HG03354 (cell line): ENCODE results near the gene SGSM2.

Source experiments
- ATAC-seq: cut with Tn5 transposase; IDR thresholded peaks from one replicate; pipeline ENCODE4 v1.9.1; 2021; ENCODE audit warnings: mild to moderate bottlenecking; ENCODE audit not compliant: unreplicated experiment, poor library complexity, severe bottlenecking

SGSM2 gene

DNA sequence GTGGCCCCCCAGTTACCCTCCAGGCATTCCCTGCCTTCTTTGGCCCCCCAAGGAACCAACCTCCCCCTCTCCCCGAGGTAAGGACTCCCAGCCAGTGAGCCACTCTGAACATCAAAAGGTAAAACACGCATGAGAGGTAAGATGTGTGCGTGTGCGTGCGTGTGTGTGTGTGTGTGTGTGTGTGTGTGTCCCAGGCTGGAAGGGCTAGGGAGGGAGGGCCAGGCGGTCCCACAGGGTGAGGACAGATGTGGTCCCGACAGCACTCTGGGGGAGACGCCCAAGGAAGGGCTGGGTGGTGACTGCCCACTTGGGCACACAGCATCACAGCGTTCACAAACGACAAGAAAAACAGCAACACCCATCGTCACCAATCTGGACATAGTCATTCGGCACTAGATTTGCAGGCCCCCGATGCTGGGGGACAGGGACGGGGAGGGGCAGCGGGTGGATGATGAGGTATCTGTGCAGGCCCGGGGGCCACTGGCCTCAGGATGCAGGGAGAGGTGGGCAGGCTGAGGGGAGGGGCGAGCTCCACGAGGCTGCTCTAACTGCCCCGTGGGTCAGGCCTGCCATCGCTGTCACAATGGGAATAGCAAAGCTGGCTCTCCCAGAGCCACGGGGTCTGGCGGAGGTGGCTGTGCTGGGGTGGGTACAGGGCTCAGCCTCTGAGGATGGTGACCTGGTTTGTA is 47.3 kb downstream of the SGSM2 start:
- ATAC-seq: no peak

DNA sequence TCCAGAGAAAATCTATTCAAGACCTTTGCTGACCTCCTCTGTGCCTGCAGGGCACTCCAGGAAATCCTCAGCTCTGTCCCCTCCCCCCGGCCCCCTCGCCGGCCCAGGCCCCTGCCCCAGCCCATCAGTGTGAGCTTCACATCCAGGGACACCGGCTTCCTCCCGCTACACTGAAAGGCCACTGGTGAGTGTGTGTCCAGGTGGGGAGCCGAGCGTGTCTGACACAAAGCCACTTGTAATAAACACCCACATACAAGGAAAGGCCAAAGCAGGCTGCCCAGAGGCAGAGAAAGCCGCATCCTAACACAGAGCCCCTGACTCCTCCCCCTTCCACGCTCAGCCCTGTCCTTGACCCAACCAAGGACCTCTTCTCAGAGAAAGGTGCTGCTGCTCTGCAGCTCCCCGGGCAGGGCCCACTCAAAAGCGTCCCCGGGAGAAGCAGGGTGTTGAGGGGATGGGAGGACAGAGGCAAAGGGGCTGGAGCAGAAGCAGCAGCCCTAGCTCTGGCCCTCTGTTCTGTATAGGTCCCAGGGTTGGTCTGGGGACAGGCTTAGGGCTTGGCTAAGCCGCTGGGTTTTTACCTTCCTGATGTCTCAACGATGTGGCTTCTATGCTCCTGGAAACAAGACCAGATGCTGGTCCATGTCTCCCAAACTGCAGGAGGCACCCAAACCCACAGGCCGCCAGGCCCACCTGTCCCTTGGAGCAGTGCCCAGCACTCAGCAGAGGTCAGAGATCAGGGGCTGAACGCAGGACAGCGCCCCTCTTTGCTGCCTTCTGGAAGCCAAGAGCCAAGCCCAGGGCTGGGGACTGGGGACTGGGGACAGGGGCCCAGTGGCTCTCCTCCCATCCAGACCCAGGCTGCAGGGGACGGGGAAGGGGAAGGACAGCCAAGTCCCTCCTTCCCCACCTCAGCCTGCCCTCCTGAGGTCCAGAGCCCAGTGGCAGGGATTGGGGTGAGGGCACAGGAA is 48.2 kb downstream of the SGSM2 start:
- no peak for ATAC-seq

DNA sequence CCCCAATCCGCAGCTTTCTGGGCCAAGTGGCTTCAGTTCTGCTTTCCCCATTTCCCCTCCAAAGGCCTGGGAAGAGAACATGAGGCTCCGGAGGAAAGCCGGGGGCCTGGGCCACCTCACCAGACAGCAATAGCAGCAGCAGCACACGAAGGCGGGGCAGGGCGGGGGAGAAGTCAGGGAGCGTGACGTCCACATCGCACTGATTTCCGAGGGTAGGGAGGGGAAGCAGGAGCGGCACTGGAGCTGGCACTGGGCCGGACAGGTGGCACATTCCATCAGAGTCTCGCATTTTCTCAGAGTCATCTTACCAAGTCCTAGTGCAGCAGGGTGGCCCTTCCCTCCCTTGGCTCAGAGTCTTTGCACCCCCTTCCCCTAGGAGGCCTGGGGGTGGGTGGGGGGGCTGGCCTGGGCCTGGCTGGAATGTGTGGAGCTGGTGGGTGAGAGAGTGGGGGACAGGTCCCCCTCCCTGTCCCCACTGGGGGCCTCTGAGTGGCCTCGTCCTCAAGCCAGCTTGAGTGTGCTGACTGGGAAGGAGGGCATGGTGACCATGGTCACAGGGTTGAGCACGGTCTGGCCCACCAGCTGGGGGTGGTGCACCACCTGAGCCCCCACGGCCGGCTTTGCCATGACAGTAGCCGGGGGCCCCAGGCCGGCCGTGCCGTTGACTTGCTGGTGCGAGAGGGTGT is 49.2 kb downstream of the SGSM2 start:
- no peak for ATAC-seq

DNA sequence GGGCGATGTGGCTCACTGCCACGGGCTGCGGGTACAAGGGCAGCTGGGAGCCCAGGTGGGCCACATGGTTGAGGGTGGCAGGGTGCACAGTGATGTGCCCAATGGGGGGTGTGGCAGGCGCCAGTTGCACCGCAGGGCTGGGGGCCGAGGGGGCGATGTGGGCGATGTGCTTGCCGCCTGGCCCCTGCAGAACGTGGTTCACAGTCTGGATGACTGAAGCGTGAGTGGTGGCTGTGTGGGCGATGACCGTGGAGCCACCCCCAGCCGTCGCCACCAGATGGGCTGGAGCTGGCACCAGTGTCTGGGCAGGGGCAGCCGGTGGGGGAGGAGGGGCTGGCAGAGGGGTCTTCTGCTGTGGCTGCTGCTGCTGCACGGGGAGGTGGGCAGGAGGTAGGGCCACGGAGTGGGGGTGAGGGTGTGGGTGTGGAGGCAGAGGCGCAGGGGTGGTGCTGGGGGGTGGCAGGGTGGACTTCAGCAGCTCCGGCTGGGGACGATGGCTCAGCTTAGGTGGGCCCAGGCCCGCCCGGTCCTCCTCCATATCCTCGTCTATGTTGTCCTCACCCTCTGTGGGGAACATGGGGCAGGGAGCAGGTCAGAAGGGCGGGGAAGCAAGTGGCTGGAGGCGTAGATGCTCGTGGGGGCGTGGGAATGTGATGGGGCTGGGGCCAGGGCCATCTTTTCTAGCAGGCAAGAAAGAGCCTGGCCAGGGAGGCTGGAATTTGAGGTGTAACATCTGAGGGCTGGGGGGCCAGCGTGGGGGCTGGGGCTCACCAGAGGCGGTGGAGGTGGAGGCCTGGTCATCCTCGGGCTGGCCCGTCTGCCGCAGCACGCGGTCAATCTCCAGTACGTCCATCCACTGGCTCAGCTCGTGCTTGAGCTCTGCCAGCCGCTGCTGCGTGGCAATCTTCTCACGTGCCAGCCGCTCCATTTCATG is 50.1 kb downstream of the SGSM2 start:
- no peak for ATAC-seq

DNA sequence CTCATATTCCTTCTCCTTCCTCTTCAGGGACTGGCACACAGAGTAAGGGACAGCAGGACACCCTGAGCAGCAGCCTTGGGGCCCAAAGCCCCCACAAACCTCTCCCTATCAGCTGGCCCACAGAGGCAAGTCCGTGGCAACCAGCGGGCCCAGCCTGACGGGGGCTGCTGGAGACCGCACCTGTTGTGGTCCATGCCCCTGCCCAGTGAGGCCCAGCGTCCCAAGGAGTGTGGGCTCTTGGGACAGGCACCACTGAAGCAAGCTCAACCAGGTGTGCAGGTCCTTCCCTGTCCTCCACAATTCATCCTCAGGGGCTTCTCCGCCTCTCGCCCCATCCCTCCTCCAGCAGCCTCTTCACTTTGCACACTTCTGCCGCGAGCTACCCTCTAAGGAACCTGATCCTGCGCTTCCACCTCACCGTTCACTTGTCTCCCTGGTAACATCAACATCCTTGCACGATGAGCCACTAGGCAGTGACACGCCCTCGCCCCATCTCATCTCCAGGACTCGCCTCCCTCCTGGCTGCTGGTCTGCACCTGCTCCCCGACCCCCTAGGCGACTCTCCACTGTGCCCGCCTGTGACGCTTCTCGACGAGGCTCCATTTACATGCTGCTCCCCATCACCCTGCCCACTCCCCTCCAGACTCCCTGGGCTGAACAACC is 50.9 kb downstream of the SGSM2 start:
- ATAC-seq: no peak

DNA sequence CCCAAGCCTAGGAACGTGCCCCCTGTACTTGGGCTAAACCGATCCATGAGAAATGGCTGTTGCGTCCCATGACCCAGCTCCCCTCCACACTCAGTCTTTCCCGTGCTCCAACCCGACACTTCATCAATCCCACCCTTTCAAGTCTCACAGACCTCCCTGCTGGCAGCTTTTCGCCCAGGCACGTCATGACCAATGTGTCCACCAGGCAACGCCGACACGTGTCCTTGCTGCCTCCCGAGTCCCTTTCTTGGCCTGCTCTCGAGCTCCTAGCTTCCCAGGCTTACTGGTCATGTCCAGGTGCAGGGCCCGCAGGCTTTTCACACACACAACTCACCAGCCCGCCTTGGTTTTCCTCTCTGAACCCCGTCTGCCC is 51.4 kb downstream of the SGSM2 start:
- ATAC-seq: no peak

DNA sequence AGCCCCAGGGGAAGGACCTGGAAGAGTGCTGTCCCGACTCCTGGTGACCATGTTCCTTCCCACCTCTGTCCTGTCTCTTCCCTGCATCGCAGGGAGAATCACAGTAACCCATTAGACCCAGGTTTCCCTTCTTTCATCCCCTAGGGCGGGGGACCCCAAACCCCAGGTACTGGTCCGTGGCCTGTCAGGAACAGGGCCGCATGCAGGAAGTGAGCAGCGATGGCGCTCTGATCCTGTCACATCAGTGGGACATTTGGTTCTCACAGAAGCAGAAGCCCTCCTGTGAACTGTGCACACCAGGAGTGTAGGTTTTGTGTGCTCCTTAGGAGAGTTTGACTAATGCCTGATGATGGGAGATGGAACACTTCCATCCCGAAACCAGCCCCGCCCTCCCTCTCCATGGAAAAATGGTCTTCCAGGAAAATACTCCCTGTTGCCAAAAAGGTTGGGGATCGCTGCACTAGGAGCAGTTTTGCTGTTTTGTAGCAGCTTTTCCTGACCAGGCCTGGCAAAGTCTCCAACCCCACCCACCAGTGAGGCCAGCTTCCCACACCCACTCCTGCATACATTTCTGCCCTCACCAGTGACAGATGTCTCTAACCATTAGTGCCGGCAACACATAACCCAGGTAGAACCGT is 53.0 kb downstream of the SGSM2 start:
- ATAC-seq: no peak

DNA sequence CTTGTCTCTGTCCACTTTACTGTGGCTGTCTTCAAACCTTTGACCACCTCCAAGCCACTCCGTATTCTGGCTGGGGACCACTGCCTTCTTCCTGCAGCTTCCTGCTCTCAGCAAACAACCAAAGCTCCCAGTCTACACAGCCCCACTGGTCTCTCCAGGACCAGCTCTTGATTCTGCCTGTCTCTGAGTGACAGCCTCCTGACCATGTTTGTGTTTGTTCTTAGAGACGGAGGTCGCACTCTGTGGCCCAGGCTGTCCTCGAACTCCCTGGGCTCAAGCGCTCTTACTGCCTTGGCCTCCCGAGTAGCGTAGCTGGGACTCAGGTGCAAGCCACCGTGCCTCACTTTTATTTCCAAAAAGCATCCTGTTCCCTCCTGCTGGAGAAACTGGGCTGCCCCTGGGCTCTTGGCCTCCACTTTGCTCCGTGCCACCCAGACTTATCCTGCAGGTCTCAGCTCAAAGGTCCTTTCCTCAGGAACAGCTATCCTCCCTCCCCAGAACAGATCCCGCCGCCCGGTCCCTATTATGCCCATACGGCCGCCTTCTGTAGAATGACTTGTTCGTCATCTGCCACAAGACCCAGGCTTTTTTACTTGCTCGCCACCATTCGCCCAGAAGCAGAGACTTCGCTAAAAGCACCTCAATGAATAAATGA is 54.4 kb downstream of the SGSM2 start:
- no peak for ATAC-seq

DNA sequence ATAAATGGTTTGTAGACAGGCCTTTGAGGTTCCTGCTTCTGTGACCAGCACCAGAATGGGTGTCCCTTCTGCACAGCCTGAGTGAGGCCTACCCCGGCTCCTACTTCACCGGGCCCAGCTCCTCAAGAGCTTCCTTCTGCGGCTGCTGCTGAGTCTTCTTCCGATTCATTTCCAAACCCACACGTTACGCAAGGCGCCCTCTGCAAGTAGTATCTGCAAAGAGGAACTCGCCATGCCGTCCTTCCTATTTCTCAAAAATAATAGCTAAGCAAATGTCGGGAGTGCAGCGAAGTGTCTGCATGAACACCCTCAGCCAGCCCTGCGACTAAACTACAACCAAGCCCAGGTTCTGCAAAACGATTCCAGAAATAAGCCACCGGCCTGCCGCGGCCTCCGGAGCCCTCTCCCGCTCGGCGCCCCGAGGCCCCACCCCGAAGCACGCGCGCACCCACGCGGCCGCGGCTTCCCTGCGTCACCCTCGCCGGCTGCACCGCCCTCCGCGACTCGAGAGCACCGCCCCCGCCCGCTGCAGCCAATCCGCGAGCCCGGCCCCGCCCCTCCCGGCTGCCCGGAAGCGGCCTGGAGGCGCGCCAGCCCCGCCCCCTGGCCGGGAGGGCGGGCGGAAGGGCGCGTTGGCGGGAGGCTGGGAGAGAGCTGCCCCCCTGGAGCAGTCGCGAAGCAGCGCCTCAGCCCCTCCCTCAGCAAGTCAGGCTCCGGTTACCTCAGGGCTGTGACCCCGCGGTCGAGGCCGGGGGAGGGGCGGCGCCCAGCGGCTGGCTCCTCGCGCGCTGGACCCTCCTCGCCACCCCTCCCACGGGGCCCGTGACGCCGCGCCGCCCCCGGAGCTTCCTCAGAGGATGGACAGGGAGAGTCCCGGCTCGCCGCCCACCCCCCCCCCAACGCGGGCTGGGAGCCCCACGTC is 55.2 kb downstream of the SGSM2 start:
- ATAC-seq: peak; percentile 56

DNA sequence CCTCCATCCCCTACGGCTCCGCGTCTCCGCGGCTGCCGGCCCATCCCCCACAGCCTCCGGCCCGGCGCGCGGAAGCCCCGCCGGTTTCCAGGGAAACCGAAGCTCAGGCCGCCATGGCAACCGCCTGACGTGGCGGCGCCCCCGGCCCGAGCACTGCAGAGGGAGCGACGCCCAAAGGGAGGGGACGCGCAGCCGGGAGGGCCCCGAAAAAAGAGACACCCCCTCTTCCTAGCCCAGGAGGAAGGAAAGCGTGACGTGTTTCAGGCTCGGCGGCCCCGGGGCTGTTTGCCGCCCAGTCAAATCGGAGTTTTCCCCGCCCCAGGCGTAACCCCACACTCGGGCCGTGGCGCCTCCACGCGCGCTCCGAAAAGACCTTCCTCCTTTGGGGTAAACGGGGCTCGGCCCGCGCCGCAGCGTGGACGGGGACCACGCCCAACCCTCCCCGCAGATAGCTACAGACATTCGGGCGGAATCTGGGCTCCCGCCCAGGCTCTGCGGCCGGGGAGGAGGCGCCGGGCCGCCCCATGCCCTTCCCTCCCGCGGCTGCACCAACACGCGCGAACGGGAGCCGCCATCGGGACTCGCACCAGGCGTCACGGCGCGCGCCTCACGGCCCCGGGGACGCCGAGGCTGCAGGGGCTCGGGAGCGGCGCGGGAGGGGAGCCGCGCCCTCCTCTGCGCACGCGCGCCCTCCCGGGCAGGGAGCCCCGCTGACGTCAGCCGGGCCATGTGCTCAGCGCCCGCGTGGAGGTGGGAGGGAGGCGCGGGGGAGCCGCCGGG is 56.1 kb downstream of the SGSM2 start:
- ATAC-seq: peak; percentile 41

DNA sequence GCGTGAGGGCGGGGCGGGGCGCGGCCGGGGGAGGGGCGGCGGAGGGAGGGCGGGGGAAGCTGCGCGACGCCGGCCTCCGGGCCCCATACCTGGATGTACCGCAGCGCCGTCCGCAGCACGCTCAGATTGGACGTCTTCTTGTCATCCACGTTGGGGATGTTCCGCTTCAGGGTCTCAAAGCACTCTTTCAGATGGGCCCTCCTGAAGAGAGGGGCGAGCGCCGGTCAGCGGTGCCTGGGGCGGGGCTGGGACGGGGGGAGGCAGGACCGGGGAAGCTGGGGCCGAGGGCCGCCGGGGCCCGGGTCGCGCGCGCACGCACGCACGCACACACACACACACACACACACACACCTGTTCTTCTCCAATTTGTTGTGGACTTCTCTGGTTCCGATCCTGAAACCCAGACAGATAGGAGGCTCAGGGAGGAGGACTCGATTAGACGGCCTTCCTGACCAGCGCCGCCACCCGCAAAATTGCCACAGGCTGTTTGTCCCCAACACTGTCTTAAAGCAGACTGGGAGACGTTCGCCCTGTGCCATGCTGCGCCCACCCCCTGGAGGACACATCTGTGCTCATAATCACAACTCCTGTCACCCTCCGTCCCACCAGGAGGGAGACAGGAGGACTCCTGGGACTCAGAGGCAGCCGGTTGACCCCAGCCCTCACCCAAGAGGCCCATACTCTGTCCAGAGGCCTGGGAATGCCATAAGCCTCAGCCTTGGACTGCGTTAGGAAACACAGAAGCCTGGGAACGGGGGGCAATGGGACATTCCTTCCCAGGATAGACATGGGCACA is 56.9 kb downstream of the SGSM2 start:
- no peak for ATAC-seq

DNA sequence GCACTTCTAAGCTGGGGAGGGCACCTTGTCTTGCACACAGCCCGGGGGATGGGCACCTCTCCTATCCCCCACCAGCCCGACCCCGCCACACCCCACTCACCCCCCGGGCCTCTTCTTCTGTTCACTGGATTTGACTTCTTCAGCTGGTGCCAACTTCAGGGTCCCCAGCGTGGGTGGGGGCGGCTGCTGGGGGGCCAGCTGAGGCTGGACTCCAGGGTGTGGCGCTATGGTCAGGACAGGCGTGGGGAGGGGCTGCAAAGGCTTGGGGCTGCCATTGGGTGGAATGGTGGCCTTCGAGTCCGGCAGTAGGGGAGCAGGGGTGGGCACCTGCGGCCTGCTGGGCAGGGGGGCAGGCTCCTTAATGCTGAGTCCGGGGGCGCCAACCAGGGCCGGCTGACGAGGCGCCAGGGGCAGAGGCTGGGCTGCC is 57.5 kb downstream of the SGSM2 start:
- ATAC-seq: no peak

DNA sequence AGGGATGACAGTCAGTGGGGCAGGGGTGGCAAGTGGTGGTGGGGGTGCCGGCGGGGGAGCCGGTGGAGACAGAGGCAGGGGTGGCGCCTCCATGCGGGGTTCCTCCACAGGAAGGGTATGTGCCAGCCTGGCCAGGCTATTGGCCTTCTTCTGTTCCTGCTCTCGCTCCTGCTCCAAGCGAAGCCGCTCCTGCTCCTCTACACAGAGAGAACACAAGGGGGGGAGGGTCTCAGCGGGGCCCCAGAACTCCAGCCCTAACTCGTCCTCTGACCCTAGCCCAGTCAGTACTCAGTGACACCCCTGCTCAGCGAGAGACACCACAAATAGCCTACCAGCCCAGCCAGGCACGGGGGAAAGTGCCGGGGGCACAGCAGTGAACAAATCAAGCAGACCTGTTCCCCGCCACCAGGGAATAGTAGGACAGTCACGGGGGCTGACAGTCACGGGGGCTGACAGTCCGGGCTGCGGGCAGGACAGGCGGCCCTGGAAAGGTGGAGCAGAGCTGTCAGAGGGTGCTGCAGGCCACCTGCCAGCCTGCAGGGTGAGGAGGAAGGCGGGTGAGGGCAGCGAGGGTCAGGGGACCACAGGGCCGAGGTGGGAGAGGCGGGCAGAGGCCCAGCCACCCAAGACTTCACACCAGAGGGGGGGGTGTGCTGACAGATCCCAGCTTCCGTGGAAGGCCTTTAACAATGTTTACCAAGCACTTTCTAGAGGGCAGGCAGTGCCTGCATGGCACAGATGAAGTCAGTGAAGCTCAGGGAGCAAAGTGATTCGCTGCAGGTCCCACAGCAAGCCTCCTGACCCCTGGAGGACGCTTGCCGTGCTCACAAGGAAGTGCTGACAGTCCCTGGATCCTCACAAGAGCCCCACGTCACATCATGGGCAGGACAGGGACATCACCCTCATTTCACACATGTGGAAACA is 58.2 kb downstream of the SGSM2 start:
- ATAC-seq: no peak

DNA sequence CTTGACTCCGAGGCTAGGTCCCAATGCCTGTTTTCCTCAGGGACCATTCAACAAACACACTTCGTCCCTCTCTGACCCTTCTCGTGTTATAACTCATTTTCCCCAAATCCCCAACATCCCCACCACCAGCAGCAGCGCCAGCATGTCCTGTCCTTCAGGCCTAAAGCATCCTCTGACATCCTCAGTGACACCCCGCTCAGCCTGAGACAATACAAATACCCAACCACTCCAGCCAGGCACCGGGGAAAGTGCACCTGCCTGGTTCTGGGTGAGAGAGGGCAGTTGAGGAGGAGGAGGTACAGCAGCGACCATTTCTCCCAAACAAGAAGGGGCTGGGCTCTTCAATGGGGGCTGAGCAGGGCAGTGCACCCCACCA is 58.9 kb downstream of the SGSM2 start:
- ATAC-seq: no peak
